ENCODE data around the gene CRIM1.

CRIM1 gene

GRCh38 chr2:36556842-36557241 is 201.3 kb downstream of the CRIM1 start:
- no peak for TF ChIP-seq CTCF (IDR thresholded peaks at IDR 0.05)

DNA sequence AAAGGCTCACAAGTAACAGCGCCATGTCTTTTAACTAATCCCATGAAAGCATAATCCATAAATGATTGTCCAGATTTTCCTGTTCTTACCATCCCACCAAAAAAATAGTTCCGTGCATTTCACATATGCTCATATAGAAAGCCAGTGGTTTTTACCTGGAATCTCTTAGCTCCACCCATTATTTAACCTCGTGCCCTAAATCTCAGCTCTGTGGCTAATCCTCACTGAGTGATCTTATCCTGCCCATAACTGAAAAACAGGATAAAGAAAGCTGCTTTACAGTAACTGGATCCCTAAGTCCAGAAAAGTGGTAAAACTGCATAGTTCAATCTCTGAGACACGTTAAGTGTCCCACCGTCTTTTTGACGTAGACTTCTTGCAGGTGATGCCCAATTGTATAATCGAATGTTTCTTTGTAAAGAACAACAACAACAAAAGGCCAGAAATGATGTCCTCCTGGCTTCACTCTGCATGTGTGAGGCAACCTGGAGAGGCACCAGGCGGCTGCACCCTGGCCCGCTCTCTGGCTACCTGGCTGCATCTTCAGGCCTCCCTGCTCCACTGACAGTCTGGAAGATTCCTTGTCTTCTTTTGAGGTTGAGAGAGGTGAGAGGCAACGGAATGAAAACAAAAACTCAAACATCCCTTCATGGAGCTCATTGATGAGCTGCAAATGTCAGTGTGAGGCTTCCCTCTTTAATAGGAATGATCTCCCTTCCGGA is 203.8 kb downstream of the CRIM1 start:
- Mint-ChIP-seq H3K27me3 (ENCODE audit: low read depth, poor library complexity) (no peaks in the 10 kb centered on the region), H3K27ac (peak overlapping the region; percentile 70), H3K4me3 (no peak overlapping the region), H3K9me3 (no peaks in the 10 kb centered on the region), H3K4me1 (peaks cover 54% of the 10 kb centered on the region), H3K36me3 (ENCODE audit: low read depth) (peaks cover 42% of the 10 kb centered on the region)
- DNase-seq: no peak
- TF ChIP-seq CTCF (IDR thresholded peaks at IDR 0.05): no peak

More at GRCh38 chr2:36556842-36557241, 201.3 kb downstream of the CRIM1 start:
- H3K9me3 Mint-ChIP-seq: no peaks in the 10 kb centered on the region
- H3K36me3 Mint-ChIP-seq (ENCODE audit: low read depth): peaks cover 53% of the 10 kb centered on the region
- H3K4me3 Mint-ChIP-seq: no peak overlapping the region
- no peaks in the 10 kb centered on the region for H3K27me3 Mint-ChIP-seq (ENCODE audit: low read depth, poor library complexity)
- no peak overlapping the region for H3K27ac Mint-ChIP-seq
- peaks cover 42% of the 10 kb centered on the region for H3K4me1 Mint-ChIP-seq
- no peak for DNase-seq

GRCh38 chr2:36560726-36561125 is 205.1 kb downstream of the CRIM1 start:
- H3K4me3 Mint-ChIP-seq: no peak overlapping the region
- H3K9me3 Mint-ChIP-seq: no peaks in the 10 kb centered on the region
- TF ChIP-seq CTCF (IDR thresholded peaks at IDR 0.05): no peak
- DNase-seq: no peak
- H3K4me1 Mint-ChIP-seq: peaks cover 58% of the 10 kb centered on the region
- H3K27ac Mint-ChIP-seq: no peak overlapping the region
- no peaks in the 10 kb centered on the region for H3K27me3 Mint-ChIP-seq (ENCODE audit: low read depth, poor library complexity)
- H3K36me3 Mint-ChIP-seq (ENCODE audit: low read depth): peaks cover 41% of the 10 kb centered on the region

- no peak overlapping the region for H3K4me3 Mint-ChIP-seq
- no peaks in the 10 kb centered on the region for H3K27me3 Mint-ChIP-seq (ENCODE audit: low read depth, poor library complexity)
- peak overlapping the region; percentile 93 for H3K27ac Mint-ChIP-seq
- TF ChIP-seq CTCF (IDR thresholded peaks at IDR 0.05): no peak
- DNase-seq: no peak
- H3K36me3 Mint-ChIP-seq (ENCODE audit: low read depth): peaks cover 48% of the 10 kb centered on the region
- peaks cover 58% of the 10 kb centered on the region for H3K4me1 Mint-ChIP-seq
- H3K9me3 Mint-ChIP-seq: no peaks in the 10 kb centered on the region
Measured at GRCh38 chr2:36561237-36561944, 205.8 kb downstream of the CRIM1 start.

DNA sequence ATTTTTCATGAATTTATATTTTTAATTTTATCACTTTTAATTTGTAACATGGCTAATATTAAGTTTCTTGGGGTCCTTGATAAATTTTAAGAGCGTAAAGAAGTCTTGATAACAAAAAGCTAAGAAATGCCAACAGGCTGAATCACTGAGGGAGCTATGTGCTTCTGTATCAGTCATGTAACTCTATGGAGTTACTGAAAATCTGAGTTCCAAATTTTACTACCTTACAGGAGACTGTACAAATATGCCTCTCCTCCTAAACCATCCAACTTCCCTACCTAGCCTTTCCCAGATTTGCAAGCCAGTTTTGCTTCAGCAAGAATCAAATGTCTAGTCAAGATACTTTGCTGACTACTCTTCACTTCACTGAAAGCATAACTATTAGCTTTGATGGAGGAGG is 206.7 kb downstream of the CRIM1 start:
- Mint-ChIP-seq H3K36me3 (ENCODE audit: low read depth) (peaks cover 57% of the 10 kb centered on the region), H3K4me1 (peaks cover 58% of the 10 kb centered on the region), H3K27me3 (ENCODE audit: low read depth, poor library complexity) (no peaks in the 10 kb centered on the region), H3K9me3 (no peaks in the 10 kb centered on the region), H3K4me3 (no peak overlapping the region), H3K27ac (no peak overlapping the region)
- no peak for DNase-seq
- TF ChIP-seq CTCF (IDR thresholded peaks at IDR 0.05): no peak
